Cardiac muscle cell (in vitro differentiated cells and primary cell): ENCODE results near the gene CD72. TPM values are rescaled to one million over a fixed set of nuclear protein-coding genes. Genes with fewer than 3 reads are reported as not detected.
"Not testable (repeated sequence)": the region's sequence is repeated elsewhere in the genome, so short reads cannot be mapped to it uniquely, and the experiment has no call there.

Experiments
- DNase-seq, 2 donors: peaks; one replicate each; pipeline versions ENCODE4 v3.0.0 to v3.0.0-alpha.2; 2010 to 2017; ENCODE audit warnings: low read depth in 1 of 2, low spot score in 1 of 2
- H3K27ac ChIP-seq: fragments of 200-600 bp; sonication (generic); 2 replicates; pipeline ENCODE4 v1.5.1; 2016
- H3K27me3 ChIP-seq: fragments of 200-600 bp; sonication (generic); 2 replicates; pipeline ENCODE4 v1.6.0; 2016; ENCODE audit warnings: control low read depth
- H3K36me3 ChIP-seq: fragments of 200-600 bp; sonication (generic); 2 replicates; pipeline ENCODE4 v1.5.1; 2016; ENCODE audit warnings: control low read depth
- H3K4me1 ChIP-seq: fragments of 200-600 bp; sonication (generic); 2 replicates; pipeline ENCODE4 v1.8.1; 2017; ENCODE audit warnings: low read depth, mild to moderate bottlenecking, mixed run types
- H3K4me3 ChIP-seq: fragments of 200-600 bp; sonication (generic); 2 replicates; pipeline ENCODE4 v1.5.1; 2016; ENCODE audit warnings: mild to moderate bottlenecking
- H3K9me3 ChIP-seq: fragments of 200-600 bp; sonication (generic); 2 replicates; pipeline ENCODE4 v1.5.1; 2017; ENCODE audit warnings: low read depth, mild to moderate bottlenecking, control low read depth
- polyA plus RNA-seq: library from polyadenylated mRNA; unstranded; fragments of >200 nt; fragmentation: Nextera tagmentation; extraction: Ambion mirVana; gene quantifications from 2 replicates; pipeline ENCODE4 v1.2.1, GENCODE V29; 2016
- total RNA-seq: library from RNA; depleted of rRNA; stranded (reverse); fragments of >200 nt; gene quantifications from 2 replicates; pipeline ENCODE4 v1.2.3, GENCODE V29; 2016
- TF ChIP-seq, protein P1 (sequence below): IDR thresholded peaks from 2 replicates; pipeline ENCODE4 v1.5.1; 2012; ENCODE audit warnings: low read depth, mild to moderate bottlenecking, low read length

Gene CD72
- total and polyA plus RNA-seq, 2 experiments from 2014 or later = 2.3 to 5.1 TPM

DNA sequence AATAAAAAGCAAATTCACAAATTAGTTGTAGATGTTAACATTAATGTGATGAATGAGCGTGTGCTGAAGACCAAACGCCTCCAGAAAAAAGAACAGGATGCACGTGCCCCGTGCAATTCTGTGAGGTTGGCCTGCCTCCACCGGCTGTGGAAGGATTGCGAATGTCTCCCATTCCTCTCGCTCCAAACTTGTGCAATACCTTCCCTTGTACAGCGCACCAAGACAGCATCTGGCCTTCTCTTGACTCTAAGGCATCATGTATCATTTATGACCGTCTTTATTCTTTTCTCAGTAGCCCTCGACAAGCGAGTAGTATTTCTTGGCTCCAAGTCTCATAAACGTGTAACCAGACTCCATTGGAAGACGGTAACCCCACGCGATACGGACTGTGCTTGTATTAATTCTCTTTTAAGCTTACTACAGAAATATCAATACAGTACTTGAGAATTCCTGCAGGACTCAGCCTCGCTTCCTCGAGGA lies 14.7 kb downstream of the CD72 start:
- no peaks in the 10 kb centered on the region for H3K27me3 ChIP-seq
- H3K27ac ChIP-seq = peak overlapping the region; percentile 81
- TF ChIP-seq, protein P1, sequence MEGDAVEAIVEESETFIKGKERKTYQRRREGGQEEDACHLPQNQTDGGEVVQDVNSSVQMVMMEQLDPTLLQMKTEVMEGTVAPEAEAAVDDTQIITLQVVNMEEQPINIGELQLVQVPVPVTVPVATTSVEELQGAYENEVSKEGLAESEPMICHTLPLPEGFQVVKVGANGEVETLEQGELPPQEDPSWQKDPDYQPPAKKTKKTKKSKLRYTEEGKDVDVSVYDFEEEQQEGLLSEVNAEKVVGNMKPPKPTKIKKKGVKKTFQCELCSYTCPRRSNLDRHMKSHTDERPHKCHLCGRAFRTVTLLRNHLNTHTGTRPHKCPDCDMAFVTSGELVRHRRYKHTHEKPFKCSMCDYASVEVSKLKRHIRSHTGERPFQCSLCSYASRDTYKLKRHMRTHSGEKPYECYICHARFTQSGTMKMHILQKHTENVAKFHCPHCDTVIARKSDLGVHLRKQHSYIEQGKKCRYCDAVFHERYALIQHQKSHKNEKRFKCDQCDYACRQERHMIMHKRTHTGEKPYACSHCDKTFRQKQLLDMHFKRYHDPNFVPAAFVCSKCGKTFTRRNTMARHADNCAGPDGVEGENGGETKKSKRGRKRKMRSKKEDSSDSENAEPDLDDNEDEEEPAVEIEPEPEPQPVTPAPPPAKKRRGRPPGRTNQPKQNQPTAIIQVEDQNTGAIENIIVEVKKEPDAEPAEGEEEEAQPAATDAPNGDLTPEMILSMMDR = no peak
- H3K4me1 ChIP-seq = peaks cover 3% of the 10 kb centered on the region
- DNase-seq = peak in 1 of 2 donors; percentile 93
- H3K36me3 ChIP-seq = peaks cover 7% of the 10 kb centered on the region
- peak overlapping the region; percentile 34 for H3K4me3 ChIP-seq
- no peaks in the 10 kb centered on the region for H3K9me3 ChIP-seq

DNA sequence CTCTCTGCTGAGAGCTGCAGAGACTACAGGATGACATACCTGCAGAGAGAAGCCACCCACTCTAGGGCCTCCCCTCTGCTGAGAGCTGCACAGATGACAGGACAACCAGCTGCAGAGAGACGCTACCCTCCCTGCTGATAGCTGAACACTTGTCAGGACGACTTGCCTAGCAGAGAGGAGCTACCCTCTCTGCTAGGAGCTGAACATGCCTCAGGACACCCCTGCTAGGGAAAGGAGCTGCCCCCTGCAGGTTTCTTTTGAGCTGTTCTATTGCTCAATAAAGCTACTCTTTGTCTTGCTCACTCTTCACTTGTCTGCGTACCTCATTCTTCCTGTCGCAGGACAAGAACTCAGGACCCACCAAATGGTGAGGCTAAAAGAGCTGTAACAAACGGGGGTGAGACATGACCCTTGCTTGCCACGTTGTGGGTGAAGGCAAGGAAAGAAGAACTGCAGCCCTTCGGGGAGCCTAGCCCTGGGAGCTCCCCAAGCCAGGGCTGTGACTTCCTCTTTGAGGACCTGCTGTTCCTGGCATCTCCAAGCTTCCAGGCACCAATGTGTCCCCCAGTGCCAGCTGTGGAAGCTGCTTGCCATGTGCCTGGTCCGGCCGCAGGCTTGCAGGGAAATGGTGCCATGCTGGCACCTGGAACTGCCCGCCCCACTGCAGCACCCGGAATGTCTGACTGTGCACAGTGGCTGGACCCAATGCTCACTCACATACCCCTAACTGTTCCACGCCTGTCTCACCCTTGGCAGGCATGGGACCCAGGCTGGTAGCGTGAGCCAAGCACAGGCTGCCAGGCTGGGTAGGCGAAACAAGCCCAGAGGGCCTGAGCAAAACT lies 18.2 kb downstream of the CD72 start:
- no peak overlapping the region for H3K4me3 ChIP-seq
- H3K27ac ChIP-seq = no peak overlapping the region
- no peaks in the 10 kb centered on the region for H3K4me1 ChIP-seq
- no peaks in the 10 kb centered on the region for H3K27me3 ChIP-seq
- no peaks in the 10 kb centered on the region for H3K9me3 ChIP-seq
- TF ChIP-seq, protein P1 = peak; percentile 20
- no peaks in the 10 kb centered on the region for H3K36me3 ChIP-seq
- DNase-seq = no peak

DNA sequence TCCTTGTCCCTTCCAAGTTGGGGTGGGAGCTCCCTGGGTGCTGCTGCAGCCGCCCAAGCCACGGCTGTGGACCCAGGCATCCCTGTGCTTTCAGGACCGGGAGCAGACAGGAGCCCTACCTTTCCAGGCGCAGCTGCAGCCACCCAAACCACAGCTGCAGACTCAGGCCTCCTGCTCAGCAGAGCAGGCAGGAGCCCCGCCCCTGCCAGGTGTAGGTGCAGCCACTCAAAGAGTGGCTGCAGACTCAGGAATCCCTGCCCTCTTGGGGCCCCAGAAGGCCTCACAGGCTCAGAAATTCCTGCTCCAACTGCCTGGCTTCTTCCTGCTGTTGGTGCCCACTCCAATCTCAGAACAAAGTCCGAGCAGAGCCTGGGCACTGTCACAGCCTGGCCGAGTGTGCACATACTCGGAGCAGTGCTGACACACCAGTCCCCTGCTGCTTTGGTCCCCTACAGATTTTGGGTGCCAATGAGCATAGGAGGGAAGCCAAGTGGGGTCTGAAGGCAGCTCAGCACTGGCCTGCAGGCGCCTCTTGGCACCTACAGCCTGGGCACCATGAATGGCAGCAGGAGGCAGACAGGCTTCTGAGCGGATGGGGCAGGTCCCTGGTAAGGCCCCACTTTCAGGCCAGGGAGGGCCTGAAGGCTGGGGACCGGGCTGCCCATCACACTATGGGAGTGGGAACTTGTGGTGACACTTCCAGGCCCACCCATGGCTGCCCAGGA lies 19.2 kb downstream of the CD72 start:
- TF ChIP-seq, protein P1 = no peak
- Histone ChIP-seq H3K36me3 (no peaks in the 10 kb centered on the region), H3K9me3 (no peaks in the 10 kb centered on the region), H3K4me1 (no peaks in the 10 kb centered on the region), H3K27ac (no peak overlapping the region), H3K4me3 (no peak overlapping the region), H3K27me3 (no peaks in the 10 kb centered on the region)
- DNase-seq = no peak

- DNase-seq, H3K9me3 ChIP-seq, H3K4me1 ChIP-seq, H3K36me3 ChIP-seq, H3K27ac ChIP-seq, H3K4me3 ChIP-seq, H3K27me3 ChIP-seq: not testable (repeated sequence)
Measured at GRCh38 chr9:35596907-35597306, 21.3 kb downstream of the CD72 start.

DNA sequence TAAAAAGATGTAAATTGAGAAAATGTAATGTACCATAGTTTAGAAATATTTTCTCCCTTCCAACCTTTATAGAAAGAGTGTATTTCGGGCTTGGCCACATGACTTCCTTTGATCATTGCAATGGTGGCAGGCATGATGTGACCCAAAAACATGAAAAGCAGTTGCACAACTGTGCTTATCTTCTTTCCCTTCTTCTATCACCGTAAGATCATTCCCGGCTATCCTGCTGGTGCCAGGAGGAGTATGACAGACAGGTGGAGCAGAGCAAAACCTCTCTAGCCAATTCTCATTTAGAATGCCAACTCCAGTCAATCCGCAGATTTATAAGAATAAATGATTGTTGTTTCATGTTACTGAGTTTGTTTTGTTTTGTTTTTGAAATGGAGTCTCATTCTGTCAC lies 23.7 kb downstream of the CD72 start:
- Histone ChIP-seq H3K4me1 (no peaks in the 10 kb centered on the region), H3K4me3 (no peak overlapping the region), H3K9me3 (no peaks in the 10 kb centered on the region), H3K36me3 (no peaks in the 10 kb centered on the region), H3K27ac (no peak overlapping the region), H3K27me3 (no peaks in the 10 kb centered on the region)
- no peak for DNase-seq
- TF ChIP-seq, protein P1 = no peak

DNA sequence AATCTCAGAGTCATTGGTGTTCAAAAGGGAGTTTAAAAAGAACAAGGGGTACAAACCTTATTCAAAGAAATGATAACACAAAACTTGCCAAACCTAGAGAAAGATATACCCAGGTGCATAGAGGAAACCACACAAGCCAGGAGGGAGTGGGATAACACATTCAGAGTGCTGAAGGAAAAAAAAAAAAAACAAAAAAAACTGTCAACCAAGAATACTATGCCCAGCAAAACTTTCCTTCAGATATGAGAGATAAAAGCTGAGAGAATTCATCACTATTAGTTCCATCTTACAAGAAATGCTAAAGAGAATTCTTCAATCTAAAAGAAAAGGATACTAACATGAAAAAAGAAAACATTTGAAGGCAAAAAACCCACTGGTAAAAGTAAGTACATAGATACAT lies 24.6 kb downstream of the CD72 start:
- H3K4me3 ChIP-seq = no peak overlapping the region
- no peaks in the 10 kb centered on the region for H3K27me3 ChIP-seq
- TF ChIP-seq, protein P1 = no peak
- no peaks in the 10 kb centered on the region for H3K9me3 ChIP-seq
- no peak for DNase-seq
- H3K36me3 ChIP-seq = no peaks in the 10 kb centered on the region
- no peak overlapping the region for H3K27ac ChIP-seq
- no peaks in the 10 kb centered on the region for H3K4me1 ChIP-seq

GRCh38 chr9:35588506-35588905 lies 29.7 kb downstream of the CD72 start:
- not testable (repeated sequence) for H3K9me3 ChIP-seq, H3K27me3 ChIP-seq, H3K4me1 ChIP-seq, DNase-seq, H3K4me3 ChIP-seq, H3K27ac ChIP-seq, H3K36me3 ChIP-seq

DNA sequence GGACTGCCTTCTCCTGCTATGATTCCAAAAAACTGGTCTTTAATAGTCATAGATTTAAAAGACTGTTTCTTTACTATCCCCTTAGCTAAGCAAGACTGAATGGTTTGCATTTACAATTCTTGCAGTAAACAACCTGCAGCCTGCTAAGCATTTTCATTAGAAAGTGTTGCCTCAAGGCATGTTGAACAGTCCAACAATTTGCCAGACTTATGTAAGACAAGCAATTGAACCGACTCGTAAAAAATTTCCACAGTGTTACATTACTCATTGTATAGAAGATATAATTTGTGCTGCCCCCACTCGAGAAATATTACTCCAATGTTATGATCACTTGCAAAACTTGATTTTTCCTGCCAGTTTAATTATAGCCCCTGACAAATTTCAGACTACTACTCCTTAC lies 33.5 kb downstream of the CD72 start:
- DNase-seq, H3K4me1 ChIP-seq, H3K36me3 ChIP-seq, H3K27ac ChIP-seq, H3K4me3 ChIP-seq, H3K9me3 ChIP-seq, H3K27me3 ChIP-seq: not testable (repeated sequence)
